ENCODE results near the gene ITK.

GRCh38 chr5:157263496-157264090 is 83.0 kb downstream of the ITK start:
- TF ChIP-seq FOXA1 (IDR thresholded peaks at IDR 0.05) (no peak), CTCF (IDR thresholded peaks at IDR 0.05; ENCODE audit: low read depth, low read length, missing input control) (no peak), REST (IDR thresholded peaks at IDR 0.05) (no peak)
